Skeletal muscle satellite cell (primary cell): Measurements from ENCODE around the gene ZNF286A. TPM values are rescaled to one million over a fixed set of nuclear protein-coding genes. Genes with fewer than 3 reads are reported as not detected.
"Not testable (repeated sequence)": the region's sequence is repeated elsewhere in the genome, so short reads cannot be mapped to it uniquely, and the experiment has no call there.

Experiments used
- H3K27me3 ChIP-seq: 2 replicates; pipeline ENCODE4 v1.7.0; 2013; ENCODE audit warnings: low read length; ENCODE audit not compliant: control insufficient read depth, insufficient read depth
- H3K36me3 ChIP-seq: 2 replicates; pipeline ENCODE4 v1.7.0; 2013; ENCODE audit warnings: mild to moderate bottlenecking, control low read depth, low read length; ENCODE audit not compliant: insufficient read depth
- H3K4me1 ChIP-seq: 2 replicates; pipeline ENCODE4 v1.7.0; 2013; ENCODE audit warnings: low read length; ENCODE audit not compliant: control insufficient read depth, insufficient read depth
- H3K4me2 ChIP-seq: 2 replicates; pipeline ENCODE4 v1.7.0; 2013; ENCODE audit warnings: mild to moderate bottlenecking, low read length
- H3K4me3 ChIP-seq: 2 replicates; pipeline ENCODE4 v1.7.0; 2013; ENCODE audit warnings: low read length
- H3K9ac ChIP-seq: 2 replicates; pipeline ENCODE4 v1.7.0; 2013; ENCODE audit warnings: mild to moderate bottlenecking, low read depth, low read length, moderate library complexity
- H3K9me3 ChIP-seq: replicated peaks from 2 replicates; pipeline ENCODE4 v1.7.0; 2013; ENCODE audit warnings: mild to moderate bottlenecking, control low read depth, low read length
- total RNA-seq: library from RNA; depleted of rRNA; stranded (reverse); fragments of >200 nt; gene quantifications from 2 replicates; pipeline ENCODE4 v1.2.3, GENCODE V29; 2012; rRNA removed

Gene ZNF286A
- 27.6 and 28.0 TPM in 2 replicates for total RNA-seq

- Histone ChIP-seq H3K4me2 (peak within 1 kb of the TSS; percentile 69), H3K4me3 (peak within 1 kb of the TSS; percentile 82), H3K9ac (peak within 1 kb of the TSS; percentile 85)
- H3K9me3 ChIP-seq, H3K4me1 ChIP-seq, H3K36me3 ChIP-seq, H3K27me3 ChIP-seq: not testable (repeated sequence)
Measured at GRCh38 chr17:15699413-15699924, at the start of gene ZNF286A. Gene ZNF286A (plus strand): TSS chr17:15699752. CDS start chr17:15700330, 578 bp downstream.

DNA sequence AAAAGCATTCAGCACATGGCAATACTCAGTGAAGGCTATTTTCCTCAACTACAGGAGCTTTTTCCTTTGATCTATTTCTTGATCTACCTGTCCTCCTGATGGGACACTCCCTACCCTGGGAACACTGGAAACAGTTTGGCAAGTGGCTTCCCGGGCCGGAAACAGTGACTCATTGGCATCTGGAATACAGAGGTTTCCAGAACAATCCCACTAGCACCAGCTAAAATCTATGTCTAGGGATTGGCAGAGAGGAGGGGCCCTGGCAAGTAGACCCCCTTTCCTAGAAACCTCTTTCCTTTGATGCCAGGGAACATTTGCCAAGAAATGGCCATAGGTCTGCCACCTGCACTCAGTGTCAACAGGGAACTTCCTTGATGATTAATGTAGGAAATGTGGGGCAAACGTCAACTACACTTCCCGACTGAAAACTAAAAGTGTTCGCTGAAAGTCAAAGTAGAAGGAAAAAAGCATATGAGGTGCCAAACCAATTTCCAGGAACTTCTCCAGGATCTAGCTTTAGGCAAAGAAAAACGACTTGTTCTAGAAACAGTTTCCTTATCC is 49.6 kb upstream of the ZNF286A start:
- no peaks in the 10 kb centered on the region for H3K9me3 ChIP-seq
- H3K27me3 ChIP-seq, result no peaks in the 10 kb centered on the region
- H3K4me2 ChIP-seq, result peak overlapping the region; percentile 93
- H3K9ac ChIP-seq, result peak overlapping the region; percentile 86
- peaks cover 36% of the 10 kb centered on the region for H3K4me1 ChIP-seq
- peak overlapping the region; percentile 89 for H3K4me3 ChIP-seq
- H3K36me3 ChIP-seq, result no peaks in the 10 kb centered on the region

- H3K4me1 ChIP-seq, result peaks cover 32% of the 10 kb centered on the region
- H3K4me3 ChIP-seq, result peak overlapping the region; percentile 89
- no peaks in the 10 kb centered on the region for H3K27me3 ChIP-seq
- H3K9me3 ChIP-seq, result no peaks in the 10 kb centered on the region
- H3K36me3 ChIP-seq, result no peaks in the 10 kb centered on the region
- H3K4me2 ChIP-seq, result peak overlapping the region; percentile 93
- peak overlapping the region; percentile 86 for H3K9ac ChIP-seq
Measured at GRCh38 chr17:15650741-15651582, 48.6 kb upstream of the ZNF286A start.

- H3K4me1 ChIP-seq, result peaks cover 27% of the 10 kb centered on the region
- H3K4me2 ChIP-seq, result peak overlapping the region; percentile 93
- no peaks in the 10 kb centered on the region for H3K27me3 ChIP-seq
- peak overlapping the region; percentile 89 for H3K4me3 ChIP-seq
- H3K9me3 ChIP-seq, result no peaks in the 10 kb centered on the region
- H3K36me3 ChIP-seq, result no peaks in the 10 kb centered on the region
- peak overlapping the region; percentile 86 for H3K9ac ChIP-seq
Measured at GRCh38 chr17:15651583-15652110, 47.9 kb upstream of the ZNF286A start.

DNA sequence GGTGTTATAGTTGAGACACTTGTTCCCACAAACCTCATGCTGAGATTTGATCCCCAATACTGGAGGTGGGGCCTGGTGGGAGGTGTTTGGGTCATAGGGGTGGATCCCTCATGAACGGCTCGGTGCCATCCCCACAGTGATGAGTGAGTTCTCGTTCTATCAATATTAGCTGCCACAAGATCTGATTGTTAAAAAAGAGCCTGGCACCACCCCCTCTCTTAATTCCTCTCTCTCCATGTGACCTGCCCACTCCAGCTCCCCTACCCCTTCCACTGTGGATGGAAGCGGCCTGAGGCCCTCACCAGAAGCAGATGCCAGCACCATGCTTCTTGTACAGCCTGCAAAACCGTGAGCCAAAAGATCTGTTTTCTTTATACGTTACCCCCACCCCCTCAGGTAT is 46.6 kb upstream of the ZNF286A start:
- Histone ChIP-seq H3K27me3 (no peaks in the 10 kb centered on the region), H3K4me2 (no peak overlapping the region), H3K4me1 (peaks cover 27% of the 10 kb centered on the region)

DNA sequence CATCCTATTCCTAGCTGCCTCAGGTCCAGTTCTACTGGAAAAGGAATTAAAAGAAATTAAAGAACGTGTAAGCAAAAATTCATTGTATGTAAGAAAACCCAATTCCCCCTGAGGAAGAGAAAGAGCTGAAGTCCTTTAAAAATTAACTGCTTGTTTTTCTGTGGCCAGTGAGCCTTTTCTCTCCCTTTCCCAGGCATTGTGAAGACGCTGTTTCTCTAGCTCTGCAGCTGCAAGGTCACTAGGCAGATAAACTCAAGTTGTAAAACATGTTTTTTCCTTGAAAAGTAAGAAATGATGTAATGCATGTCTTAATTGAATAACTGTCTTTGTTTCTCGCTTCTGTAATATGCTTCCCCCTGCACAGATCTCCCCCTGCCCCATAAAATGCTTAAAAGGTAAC is 45.2 kb upstream of the ZNF286A start:
- H3K4me2 ChIP-seq, H3K36me3 ChIP-seq, H3K9ac ChIP-seq, H3K4me3 ChIP-seq, H3K27me3 ChIP-seq, H3K9me3 ChIP-seq: not testable (repeated sequence)
- H3K4me1 ChIP-seq, result peaks cover 15% of the 10 kb centered on the region

More for the DNA sequence above, 46.6 kb upstream of the ZNF286A start:
- Histone ChIP-seq H3K9ac (no peak overlapping the region), H3K4me3 (no peak overlapping the region), H3K9me3 (no peaks in the 10 kb centered on the region), H3K36me3 (no peaks in the 10 kb centered on the region)

DNA sequence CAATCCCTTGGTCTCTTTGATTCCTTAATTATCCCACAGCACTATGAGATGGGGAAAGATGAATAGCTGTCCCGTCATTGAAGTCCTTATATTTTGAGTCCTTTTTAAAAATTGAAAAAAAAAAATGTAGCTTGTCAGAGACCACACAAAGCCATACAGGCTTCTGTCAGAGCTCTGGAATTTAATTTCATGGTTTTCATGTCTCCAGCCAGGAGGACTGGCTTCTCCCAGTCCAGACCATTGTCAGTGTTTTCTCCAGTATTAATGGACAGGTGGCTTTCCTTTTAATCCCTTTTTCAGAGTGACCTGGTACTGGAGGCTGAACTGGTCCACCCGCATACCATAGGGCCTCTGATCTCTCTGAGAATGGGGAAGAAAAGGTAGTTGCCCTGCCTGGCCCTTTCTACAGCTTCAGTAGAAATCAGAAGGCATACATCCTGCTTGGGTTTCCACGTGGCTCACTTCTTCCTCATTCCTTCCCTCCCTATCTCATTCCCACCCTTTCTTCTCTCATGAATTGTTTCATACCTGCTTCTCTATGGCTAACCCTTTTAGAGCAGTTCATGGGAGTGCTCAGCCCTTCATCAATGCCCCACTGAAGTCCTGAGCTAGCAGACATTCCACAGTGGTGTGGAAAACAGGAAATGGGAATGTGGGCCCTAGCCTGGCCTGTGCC is 44.5 kb upstream of the ZNF286A start:
- Histone ChIP-seq H3K4me1 (peaks cover 12% of the 10 kb centered on the region), H3K4me2 (no peak overlapping the region), H3K27me3 (no peaks in the 10 kb centered on the region), H3K36me3 (no peaks in the 10 kb centered on the region), H3K4me3 (no peak overlapping the region), H3K9ac (no peak overlapping the region), H3K9me3 (no peaks in the 10 kb centered on the region)

DNA sequence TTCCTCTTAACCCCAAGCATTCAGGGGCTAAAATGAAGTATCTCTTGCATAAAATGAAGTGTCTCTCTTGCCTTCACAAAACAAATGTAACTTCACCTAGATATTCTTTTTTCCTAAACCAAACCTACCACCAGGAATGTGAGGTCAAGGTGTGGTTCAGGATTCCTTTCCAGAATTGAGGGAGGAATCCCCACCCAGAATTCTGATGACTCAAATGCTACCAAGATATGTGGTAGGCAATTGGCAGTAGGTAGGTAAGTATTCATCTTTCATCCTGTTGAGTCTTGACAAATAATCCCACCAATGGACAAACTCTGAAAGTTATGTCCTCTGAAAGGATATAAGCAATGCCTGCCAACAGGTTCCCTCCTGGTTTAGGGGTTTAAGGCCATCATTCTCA is 41.7 kb upstream of the ZNF286A start:
- peaks cover 9% of the 10 kb centered on the region for H3K4me1 ChIP-seq
- no peak overlapping the region for H3K4me2 ChIP-seq
- no peaks in the 10 kb centered on the region for H3K27me3 ChIP-seq
- no peaks in the 10 kb centered on the region for H3K36me3 ChIP-seq
- no peak overlapping the region for H3K9ac ChIP-seq
- no peaks in the 10 kb centered on the region for H3K9me3 ChIP-seq
- no peak overlapping the region for H3K4me3 ChIP-seq

- no peaks in the 10 kb centered on the region for H3K27me3 ChIP-seq
- no peaks in the 10 kb centered on the region for H3K9me3 ChIP-seq
- H3K4me2 ChIP-seq, result no peak overlapping the region
- H3K4me1 ChIP-seq, result peaks cover 9% of the 10 kb centered on the region
- H3K36me3 ChIP-seq, result no peaks in the 10 kb centered on the region
- no peak overlapping the region for H3K4me3 ChIP-seq
- no peak overlapping the region for H3K9ac ChIP-seq
Measured at GRCh38 chr17:15658296-15658695, 41.3 kb upstream of the ZNF286A start.

GRCh38 chr17:15659236-15659635 is 40.3 kb upstream of the ZNF286A start:
- H3K27me3 ChIP-seq, result no peaks in the 10 kb centered on the region
- H3K36me3 ChIP-seq, result peaks cover 9% of the 10 kb centered on the region
- no peak overlapping the region for H3K4me2 ChIP-seq
- H3K9me3 ChIP-seq, result no peaks in the 10 kb centered on the region
- no peak overlapping the region for H3K9ac ChIP-seq
- no peak overlapping the region for H3K4me3 ChIP-seq
- peaks cover 9% of the 10 kb centered on the region for H3K4me1 ChIP-seq

GRCh38 chr17:15659663-15660062 is 39.9 kb upstream of the ZNF286A start:
- H3K9ac ChIP-seq, result no peak overlapping the region
- no peaks in the 10 kb centered on the region for H3K27me3 ChIP-seq
- no peak overlapping the region for H3K4me2 ChIP-seq
- peaks cover 10% of the 10 kb centered on the region for H3K36me3 ChIP-seq
- H3K9me3 ChIP-seq, result no peaks in the 10 kb centered on the region
- peaks cover 9% of the 10 kb centered on the region for H3K4me1 ChIP-seq
- no peak overlapping the region for H3K4me3 ChIP-seq
